Cerebellar nuclear complex (tissue), 1 donor: ENCODE measurements around the gene IRF6.

Experiments used
- DNase-seq, 2 experiments: peaks; one replicate each; lab custom pipeline; 2025; lab: John Stamatoyannopoulos, UW

IRF6 gene

GRCh38 chr1:209790286-209791193, 15.4 kb downstream of the IRF6 start:
- no peak for DNase-seq

- DNase-seq: no peak
These were observed 16.7 kb downstream of the IRF6 start for GRCh38 chr1:209789245-209789644.

GRCh38 chr1:209787551-209787950, 18.4 kb downstream of the IRF6 start:
- no peak for DNase-seq

GRCh38 chr1:209786146-209786545, 19.8 kb downstream of the IRF6 start:
- DNase-seq: no peak

GRCh38 chr1:209785592-209785991, 20.4 kb downstream of the IRF6 start:
- DNase-seq: no peak

- peak; percentile 78 to 89 for DNase-seq
These were observed 21.4 kb downstream of the IRF6 start, which contains the start of gene C1orf74 for GRCh38 chr1:209784265-209785169. C1orf74 (minus strand) TSS chr1:209784559; CDS start chr1:209783634, 925 bp downstream.

GRCh38 chr1:209783386-209783785, 22.6 kb downstream of the IRF6 start:
- no peak for DNase-seq

- DNase-seq: no peak
These were observed 25.7 kb downstream of the IRF6 start for GRCh38 chr1:209780268-209780667.

- DNase-seq: no peak
These were observed 27.8 kb downstream of the IRF6 start for GRCh38 chr1:209778102-209778501.

- DNase-seq: no peak
These were observed 28.4 kb downstream of the IRF6 start for GRCh38 chr1:209777587-209777986.

- no peak for DNase-seq
These were observed 30.3 kb downstream of the IRF6 start for GRCh38 chr1:209775678-209776077.

- no peak for DNase-seq
These were observed 31.4 kb downstream of the IRF6 start for GRCh38 chr1:209774592-209774991.

GRCh38 chr1:209772126-209772525, 33.8 kb downstream of the IRF6 start:
- DNase-seq: no peak

GRCh38 chr1:209770636-209771415, 35.1 kb downstream of the IRF6 start:
- DNase-seq: no peak

- no peak for DNase-seq
These were observed 36.0 kb downstream of the IRF6 start for GRCh38 chr1:209769971-209770370.

- no peak for DNase-seq
These were observed 36.6 kb downstream of the IRF6 start for GRCh38 chr1:209769171-209769904.

GRCh38 chr1:209768354-209768774, 37.6 kb downstream of the IRF6 start:
- no peak for DNase-seq

GRCh38 chr1:209767706-209768105, 38.2 kb downstream of the IRF6 start:
- no peak for DNase-seq

GRCh38 chr1:209767096-209767495, 38.8 kb downstream of the IRF6 start:
- no peak for DNase-seq

- no peak for DNase-seq
These were observed 39.9 kb downstream of the IRF6 start for GRCh38 chr1:209766051-209766450.

GRCh38 chr1:209761011-209761635, 44.8 kb downstream of the IRF6 start:
- no peak for DNase-seq
